ENCODE measurements around the gene URGCP.
A peak's percentile ranks its signal among the peaks of the same experiment; 100 is the strongest.
"Not testable (repeated sequence)": the region's sequence is repeated elsewhere in the genome, so short reads cannot be mapped to it uniquely, and the experiment has no call there.

The URGCP gene

DNA sequence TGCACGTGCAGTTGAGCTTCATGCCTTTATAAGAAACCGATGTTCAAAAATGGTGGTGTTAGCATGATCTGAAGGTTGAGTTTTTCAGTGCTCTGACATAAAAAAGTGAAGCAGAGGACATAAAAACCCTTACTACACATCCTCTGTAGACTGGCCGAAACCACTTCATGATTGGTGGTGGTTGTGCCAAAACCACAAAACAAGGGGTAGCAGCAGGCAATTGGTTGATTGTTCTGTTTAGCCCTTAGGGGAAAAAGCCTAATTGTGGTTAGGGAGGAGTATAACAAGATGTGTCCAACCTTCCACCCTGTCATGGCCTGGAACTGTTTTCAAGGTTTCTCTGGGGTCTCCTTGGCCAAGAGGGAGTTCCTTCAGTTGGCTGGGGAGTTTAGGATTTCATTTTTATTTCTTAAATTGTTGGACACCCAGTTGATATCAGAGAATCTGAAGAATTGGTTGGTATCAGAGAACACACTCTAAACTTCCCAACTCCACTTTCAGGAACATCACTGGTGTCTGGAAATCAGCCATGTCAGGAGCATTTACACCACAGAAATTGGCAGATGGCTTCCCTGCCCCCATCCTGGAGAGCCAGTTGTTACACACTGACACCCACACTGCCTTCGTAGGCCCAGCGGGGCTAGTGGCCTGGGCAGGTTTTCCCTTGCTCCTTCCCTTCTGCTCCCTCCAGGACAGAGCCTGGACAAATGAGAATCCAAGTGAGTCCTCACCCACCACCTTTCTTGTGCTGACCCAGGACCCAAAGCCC, 55.9 kb downstream of the URGCP start:
- FAIRE-seq (no peak), DNase-seq (ENCODE audit: insufficient read length, low spot score) (no peak)
- TF ChIP-seq POLR2A (IDR thresholded peaks at IDR 0.05; ENCODE audit: low read depth, low read length) = no peak

DNA sequence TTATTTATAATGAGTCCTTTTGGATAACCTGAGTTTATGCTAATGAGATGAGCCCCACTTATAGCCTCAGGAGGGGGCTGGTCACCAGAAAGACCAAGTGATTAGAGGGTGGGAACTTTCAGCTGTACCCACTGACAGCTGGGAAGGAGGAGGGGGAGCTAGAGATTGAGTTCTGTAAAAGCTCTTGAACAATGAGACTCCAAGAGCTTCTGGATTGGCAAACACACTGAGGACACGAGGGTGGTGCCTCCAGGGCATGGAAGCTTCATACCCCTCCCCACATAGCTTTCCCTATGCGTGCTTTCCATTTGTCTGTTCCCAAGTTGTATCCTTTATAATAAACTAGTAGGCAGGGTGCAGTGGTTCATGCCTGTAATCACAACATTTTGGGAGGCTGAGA, 57.3 kb downstream of the URGCP start:
- TF ChIP-seq POLR2A (IDR thresholded peaks at IDR 0.05; ENCODE audit: low read depth, low read length) = no peak
- DNase-seq (ENCODE audit: insufficient read length, low spot score) (no peak), FAIRE-seq (no peak)

DNA sequence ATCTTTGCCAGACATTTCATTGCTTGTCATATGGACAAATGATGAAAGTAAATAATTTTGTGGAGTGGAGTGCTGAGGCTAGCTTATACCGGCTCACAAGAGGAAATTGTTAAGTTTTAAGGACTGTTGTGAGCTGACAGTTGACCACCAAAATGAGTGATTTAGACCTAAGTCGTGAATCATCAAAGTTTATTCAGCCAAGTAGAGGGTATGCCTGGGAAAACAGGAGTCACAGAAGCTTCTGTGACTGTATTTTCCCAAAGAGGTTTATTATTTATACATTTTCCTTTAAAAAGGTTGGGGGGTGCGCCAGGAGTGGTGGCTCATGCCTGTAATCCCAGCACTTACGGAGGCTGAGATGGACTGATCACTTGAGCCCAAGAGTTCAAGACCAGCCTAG, 58.9 kb downstream of the URGCP start:
- DNase-seq (ENCODE audit: insufficient read length, low spot score) (peak; percentile 32), FAIRE-seq (no peak)
- TF ChIP-seq POLR2A (IDR thresholded peaks at IDR 0.05; ENCODE audit: low read depth, low read length) = no peak

DNA sequence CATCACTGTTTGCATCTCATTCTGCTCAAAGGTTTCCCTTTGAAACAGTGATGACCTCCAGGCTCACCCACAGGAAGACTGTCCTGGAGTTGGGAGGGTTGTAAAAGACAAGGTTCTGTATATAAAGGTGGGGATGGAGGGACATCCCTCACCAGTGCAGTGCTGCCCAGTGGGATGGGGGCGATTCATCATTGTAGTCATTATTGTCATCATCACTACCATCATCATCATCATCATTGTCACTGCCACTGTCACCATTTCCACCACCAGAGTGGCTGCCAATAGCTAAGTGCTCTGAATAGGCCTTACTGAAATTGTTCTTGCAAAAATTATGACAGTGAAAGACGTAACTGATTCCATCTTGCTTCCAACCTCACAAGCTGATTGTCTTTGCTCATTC, 61.7 kb downstream of the URGCP start:
- FAIRE-seq = no peak
- DNase-seq (ENCODE audit: insufficient read length, low spot score) = no peak
- no peak for TF ChIP-seq POLR2A (IDR thresholded peaks at IDR 0.05; ENCODE audit: low read depth, low read length)

DNA sequence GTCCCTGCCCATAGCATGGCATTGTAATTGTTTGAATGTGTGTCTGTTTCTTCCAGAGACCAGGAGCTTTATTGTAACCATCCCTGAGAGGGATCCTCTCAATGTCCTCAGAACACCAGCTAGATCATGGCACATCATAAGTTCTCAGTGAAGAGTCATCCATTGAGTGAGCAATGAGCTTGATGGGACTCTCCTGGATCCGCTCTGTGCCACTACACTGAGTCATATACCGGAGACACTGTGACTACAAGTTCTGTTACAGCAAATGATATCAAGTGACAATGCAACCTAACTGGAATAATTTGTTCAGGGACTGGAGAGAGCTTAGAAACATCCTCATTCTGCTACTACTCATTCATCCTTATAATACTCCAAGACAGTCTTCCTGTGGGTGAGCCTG, 62.1 kb downstream of the URGCP start:
- DNase-seq (ENCODE audit: insufficient read length, low spot score) (no peak), FAIRE-seq (no peak)
- TF ChIP-seq POLR2A (IDR thresholded peaks at IDR 0.05; ENCODE audit: low read depth, low read length) = no peak

DNA sequence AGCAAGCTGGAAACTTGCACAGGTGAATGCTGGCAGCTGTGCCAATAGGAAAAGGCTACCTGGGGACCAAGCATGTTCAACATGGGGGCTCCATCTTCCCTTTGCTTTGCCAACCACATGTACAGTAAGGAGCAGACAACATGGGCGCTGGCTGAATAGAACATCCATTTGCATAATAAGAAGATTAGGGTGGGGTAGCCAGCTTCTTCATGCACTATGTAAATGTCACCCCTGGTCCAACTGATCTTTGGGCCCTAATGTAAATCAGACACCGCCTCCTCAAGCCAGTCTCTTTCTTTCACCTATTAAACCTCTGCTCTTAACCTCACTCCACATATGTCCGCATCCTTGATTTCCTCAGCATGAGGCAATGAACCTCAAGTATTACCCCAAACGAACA, 63.1 kb downstream of the URGCP start:
- no peak for FAIRE-seq
- no peak for DNase-seq (ENCODE audit: insufficient read length, low spot score)

DNA sequence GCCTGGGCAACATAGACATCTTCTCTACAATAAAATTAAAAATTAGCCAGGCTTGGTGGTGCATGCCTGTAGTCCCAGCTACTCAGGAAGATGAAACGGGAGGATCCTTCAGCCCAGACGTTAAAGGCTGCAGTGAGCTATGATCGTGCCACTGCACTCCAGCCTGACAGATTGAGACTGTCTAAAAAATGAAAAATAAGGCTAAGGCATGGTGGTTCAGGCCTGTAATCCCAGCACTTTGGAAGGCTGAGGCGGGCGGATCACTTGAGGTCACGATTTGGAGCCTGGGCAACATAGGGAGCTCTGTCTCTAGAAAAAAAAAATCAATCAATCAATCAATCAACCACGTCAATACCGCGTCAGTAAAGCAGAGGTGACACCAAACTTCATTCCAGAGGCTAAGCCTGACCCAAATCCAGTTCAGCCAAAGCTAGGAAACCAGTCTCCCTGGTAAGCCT, 68.2 kb downstream of the URGCP start:
- no peak for DNase-seq (ENCODE audit: insufficient read length, low spot score)
- FAIRE-seq = no peak
- no peak for TF ChIP-seq POLR2A (IDR thresholded peaks at IDR 0.05; ENCODE audit: low read depth, low read length)

More for the DNA sequence above, 63.1 kb downstream of the URGCP start:
- TF ChIP-seq POLR2A (IDR thresholded peaks at IDR 0.05; ENCODE audit: low read depth, low read length) = no peak

DNA sequence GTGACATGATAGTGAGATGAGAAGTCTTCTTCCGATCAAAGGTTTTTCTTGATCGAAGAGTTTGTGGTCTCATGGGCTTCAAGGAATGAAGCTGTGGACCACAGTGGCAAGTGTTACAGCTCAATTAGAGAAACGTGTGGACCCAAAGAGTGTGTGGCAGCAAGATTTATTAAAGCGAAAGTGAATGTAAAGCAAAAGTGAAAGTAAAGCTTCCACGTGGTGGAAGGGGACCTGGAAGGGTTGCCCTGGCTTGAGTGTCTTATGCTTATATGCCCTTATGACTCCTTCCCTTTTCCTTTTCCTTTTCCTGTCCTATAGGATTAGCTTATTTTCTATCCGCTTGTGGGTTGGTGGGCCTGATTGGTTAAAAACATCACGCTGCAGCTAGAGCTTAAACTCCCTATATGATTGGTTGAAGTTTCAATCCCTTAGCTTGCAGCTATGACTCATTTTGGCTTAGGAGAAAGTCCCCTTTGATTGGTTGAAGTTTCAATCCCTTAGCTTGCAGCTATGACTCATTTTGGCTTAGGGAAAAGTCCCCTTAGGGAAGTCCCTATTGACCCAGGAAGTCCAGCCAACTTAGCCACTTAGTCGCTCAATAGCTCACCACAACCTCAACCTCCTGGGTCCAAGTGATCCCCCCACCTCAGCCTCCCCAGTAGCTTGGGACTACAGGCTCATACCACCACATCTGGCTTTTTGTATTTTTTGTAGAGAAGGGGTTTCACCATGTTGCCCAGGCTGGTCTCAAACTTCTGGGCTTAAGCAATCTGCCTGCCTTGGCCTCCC, 71.7 kb downstream of the URGCP start:
- FAIRE-seq = no peak
- TF ChIP-seq POLR2A (IDR thresholded peaks at IDR 0.05; ENCODE audit: low read depth, low read length) = no peak
- no peak for DNase-seq (ENCODE audit: insufficient read length, low spot score)

DNA sequence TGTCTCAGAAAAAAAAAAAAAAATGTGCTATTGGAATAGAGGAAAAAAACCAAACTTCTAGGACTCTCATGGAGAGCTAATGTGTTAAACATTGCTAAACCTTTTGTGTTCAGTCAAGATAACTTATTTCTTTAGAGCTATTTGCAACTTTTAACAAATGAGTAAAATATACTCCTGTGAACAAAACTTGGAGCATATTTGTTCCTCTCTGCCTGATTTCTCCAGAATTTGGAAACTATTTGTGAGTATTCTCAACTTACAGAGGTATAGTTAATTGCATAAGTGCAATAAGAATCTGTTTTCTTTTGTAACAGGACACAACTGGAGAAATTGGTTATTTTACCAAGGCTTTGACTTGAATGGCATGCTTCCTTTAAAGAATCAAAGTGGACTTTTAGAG, 75.5 kb downstream of the URGCP start:
- DNase-seq (ENCODE audit: insufficient read length, low spot score); FAIRE-seq: not testable (repeated sequence)
